ENCODE data around the gene FILIP1.

- no peak for TF ChIP-seq CTCF (conservative IDR thresholded peaks at IDR 0.05; ENCODE audit: low read length)
- TF ChIP-seq EZH2phosphoT487 (IDR thresholded peaks at IDR 0.05; ENCODE audit: borderline replicate concordance, low read depth, low read length) = no peak
Measured at GRCh38 chr6:75391276-75391675, 102.3 kb downstream of the FILIP1 start.

Measured in OCI-LY7 (cell line).